Measurements from ENCODE around the gene RELL2.

RELL2 gene

DNA sequence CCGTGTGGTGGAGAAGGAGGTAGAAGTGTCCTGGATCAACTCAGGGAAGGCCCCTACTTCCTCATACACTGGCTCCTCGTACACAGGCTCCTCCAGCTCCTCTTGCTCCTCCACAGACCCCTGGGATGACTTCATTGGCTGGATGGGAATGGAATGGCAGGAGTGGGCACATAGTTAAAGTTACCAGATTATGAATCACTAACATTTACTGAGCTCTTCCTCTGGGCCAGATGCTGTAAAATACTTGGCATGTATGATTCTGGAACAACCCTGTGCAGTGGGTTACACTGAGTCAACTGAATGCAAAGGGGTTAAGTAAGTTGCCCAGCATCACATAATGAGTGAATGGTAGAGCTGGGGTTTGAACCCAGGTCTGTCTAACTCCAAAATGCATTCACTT is 17.5 kb downstream of the RELL2 start:
- H3K9ac ChIP-seq (ENCODE audit: low read length), result no peak overlapping the region
- no peaks in the 10 kb centered on the region for H3K27me3 ChIP-seq (ENCODE audit: control insufficient read depth in 1 of 2, insufficient read depth in 2 of 2, low read length in 2 of 2)
- H3K36me3 ChIP-seq (ENCODE audit: insufficient read depth, low read length), result peaks cover 9% of the 10 kb centered on the region
- H3K4me3 ChIP-seq (ENCODE audit: low read depth in 1 of 2, low read length in 2 of 2), result no peak overlapping the region
- H3K4me1 ChIP-seq (ENCODE audit: insufficient read depth, low read length), result peaks cover 12% of the 10 kb centered on the region
- H3K27ac ChIP-seq (ENCODE audit: low read depth, low read length), result no peak overlapping the region
- no peaks in the 10 kb centered on the region for H3K9me3 ChIP-seq (ENCODE audit: low read length)

DNA sequence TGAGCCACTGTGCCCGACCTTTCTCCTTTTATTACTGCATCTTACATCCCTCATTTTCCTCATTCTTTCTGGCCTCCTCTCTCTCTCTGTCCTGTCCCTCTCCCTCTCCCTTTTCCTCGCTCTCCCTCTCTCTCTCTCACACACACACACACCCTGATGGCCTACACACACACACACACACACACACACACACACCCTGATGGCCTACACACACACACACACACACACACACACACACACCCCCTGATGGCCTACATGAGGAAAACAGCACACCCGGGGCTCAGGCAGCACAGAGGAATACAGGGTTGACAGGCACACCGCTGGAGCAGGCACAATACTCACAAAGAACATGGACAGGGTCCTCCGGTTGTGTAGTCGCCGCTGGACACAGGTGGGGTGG is 18.2 kb downstream of the RELL2 start:
- no peaks in the 10 kb centered on the region for H3K9me3 ChIP-seq (ENCODE audit: low read length)
- H3K4me1 ChIP-seq (ENCODE audit: insufficient read depth, low read length), result peaks cover 8% of the 10 kb centered on the region
- H3K4me3 ChIP-seq (ENCODE audit: low read depth in 1 of 2, low read length in 2 of 2), result no peak overlapping the region
- no peak overlapping the region for H3K27ac ChIP-seq (ENCODE audit: low read depth, low read length)
- H3K27me3 ChIP-seq (ENCODE audit: control insufficient read depth in 1 of 2, insufficient read depth in 2 of 2, low read length in 2 of 2), result no peaks in the 10 kb centered on the region
- no peak overlapping the region for H3K9ac ChIP-seq (ENCODE audit: low read length)
- H3K36me3 ChIP-seq (ENCODE audit: insufficient read depth, low read length), result peaks cover 9% of the 10 kb centered on the region

DNA sequence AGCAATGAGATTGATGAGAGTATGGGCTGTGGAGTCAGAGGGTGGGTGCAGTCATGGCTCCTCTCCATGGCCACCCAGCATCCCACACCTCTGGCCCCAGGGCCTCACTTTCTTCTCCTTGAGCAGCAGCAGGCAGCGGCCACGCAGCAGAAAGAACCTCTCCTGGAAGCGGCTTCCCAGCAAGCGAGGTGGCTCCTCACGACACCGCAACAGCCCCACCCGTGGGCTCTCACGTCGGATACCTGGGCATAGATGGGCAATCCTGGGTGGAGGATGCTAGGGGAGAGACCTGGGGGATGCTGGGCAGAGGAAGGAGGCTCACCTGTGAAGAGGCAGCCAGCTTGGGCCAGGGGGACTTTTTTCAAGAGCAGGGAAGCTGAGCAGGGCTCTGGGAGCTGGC is 19.6 kb downstream of the RELL2 start:
- H3K27ac ChIP-seq (ENCODE audit: low read depth, low read length), result no peak overlapping the region
- H3K27me3 ChIP-seq (ENCODE audit: control insufficient read depth in 1 of 2, insufficient read depth in 2 of 2, low read length in 2 of 2), result no peaks in the 10 kb centered on the region
- H3K9me3 ChIP-seq (ENCODE audit: low read length), result no peaks in the 10 kb centered on the region
- H3K4me1 ChIP-seq (ENCODE audit: insufficient read depth, low read length), result no peaks in the 10 kb centered on the region
- no peak overlapping the region for H3K9ac ChIP-seq (ENCODE audit: low read length)
- no peak overlapping the region for H3K4me3 ChIP-seq (ENCODE audit: low read depth in 1 of 2, low read length in 2 of 2)
- H3K36me3 ChIP-seq (ENCODE audit: insufficient read depth, low read length), result peaks cover 9% of the 10 kb centered on the region

DNA sequence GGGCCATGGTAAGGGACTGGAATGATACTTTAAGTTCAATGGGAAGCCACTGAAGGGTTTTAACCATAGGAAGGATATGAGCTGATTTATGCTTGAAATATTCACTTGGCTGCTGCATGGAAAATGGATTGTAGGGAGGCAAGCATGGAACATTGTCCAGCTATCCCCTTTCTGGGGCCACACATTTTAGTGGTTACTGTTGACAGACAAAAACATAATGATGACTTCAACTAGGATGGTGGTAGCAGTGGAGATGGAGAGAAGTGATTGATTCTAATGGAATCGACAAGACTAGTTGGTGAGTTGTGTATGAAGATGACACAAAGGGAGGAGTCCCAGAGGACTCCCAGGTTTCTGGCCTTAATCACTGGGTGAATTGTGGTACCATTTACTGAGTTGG is 20.6 kb downstream of the RELL2 start:
- Histone ChIP-seq H3K4me1 (ENCODE audit: insufficient read depth, low read length) (no peaks in the 10 kb centered on the region), H3K27ac (ENCODE audit: low read depth, low read length) (no peak overlapping the region), H3K36me3 (ENCODE audit: insufficient read depth, low read length) (peaks cover 9% of the 10 kb centered on the region)

GRCh38 chr5:141657937-141658545 is 21.2 kb downstream of the RELL2 start:
- peaks cover 9% of the 10 kb centered on the region for H3K36me3 ChIP-seq (ENCODE audit: insufficient read depth, low read length)
- H3K9ac ChIP-seq (ENCODE audit: low read length), result no peak overlapping the region
- no peaks in the 10 kb centered on the region for H3K9me3 ChIP-seq (ENCODE audit: low read length)
- no peak overlapping the region for H3K4me3 ChIP-seq (ENCODE audit: low read depth in 1 of 2, low read length in 2 of 2)
- no peaks in the 10 kb centered on the region for H3K4me1 ChIP-seq (ENCODE audit: insufficient read depth, low read length)
- no peak overlapping the region for H3K27ac ChIP-seq (ENCODE audit: low read depth, low read length)
- no peaks in the 10 kb centered on the region for H3K27me3 ChIP-seq (ENCODE audit: control insufficient read depth in 1 of 2, insufficient read depth in 2 of 2, low read length in 2 of 2)

More for the DNA sequence above, 20.6 kb downstream of the RELL2 start:
- Histone ChIP-seq H3K9me3 (ENCODE audit: low read length) (no peaks in the 10 kb centered on the region), H3K9ac (ENCODE audit: low read length) (no peak overlapping the region), H3K27me3 (ENCODE audit: control insufficient read depth in 1 of 2, insufficient read depth in 2 of 2, low read length in 2 of 2) (no peaks in the 10 kb centered on the region), H3K4me3 (ENCODE audit: low read depth in 1 of 2, low read length in 2 of 2) (no peak overlapping the region)

GRCh38 chr5:141662028-141662427 is 25.2 kb downstream of the RELL2 start:
- no peaks in the 10 kb centered on the region for H3K4me1 ChIP-seq (ENCODE audit: insufficient read depth, low read length)
- no peak overlapping the region for H3K9ac ChIP-seq (ENCODE audit: low read length)
- no peaks in the 10 kb centered on the region for H3K9me3 ChIP-seq (ENCODE audit: low read length)
- H3K4me3 ChIP-seq (ENCODE audit: low read depth in 1 of 2, low read length in 2 of 2), result no peak overlapping the region
- H3K36me3 ChIP-seq (ENCODE audit: insufficient read depth, low read length), result no peaks in the 10 kb centered on the region
- H3K27ac ChIP-seq (ENCODE audit: low read depth, low read length), result no peak overlapping the region
- no peaks in the 10 kb centered on the region for H3K27me3 ChIP-seq (ENCODE audit: control insufficient read depth in 1 of 2, insufficient read depth in 2 of 2, low read length in 2 of 2)

- H3K36me3 ChIP-seq (ENCODE audit: insufficient read depth, low read length), result no peaks in the 10 kb centered on the region
Observed at GRCh38 chr5:141663506-141663905, 26.7 kb downstream of the RELL2 start.

DNA sequence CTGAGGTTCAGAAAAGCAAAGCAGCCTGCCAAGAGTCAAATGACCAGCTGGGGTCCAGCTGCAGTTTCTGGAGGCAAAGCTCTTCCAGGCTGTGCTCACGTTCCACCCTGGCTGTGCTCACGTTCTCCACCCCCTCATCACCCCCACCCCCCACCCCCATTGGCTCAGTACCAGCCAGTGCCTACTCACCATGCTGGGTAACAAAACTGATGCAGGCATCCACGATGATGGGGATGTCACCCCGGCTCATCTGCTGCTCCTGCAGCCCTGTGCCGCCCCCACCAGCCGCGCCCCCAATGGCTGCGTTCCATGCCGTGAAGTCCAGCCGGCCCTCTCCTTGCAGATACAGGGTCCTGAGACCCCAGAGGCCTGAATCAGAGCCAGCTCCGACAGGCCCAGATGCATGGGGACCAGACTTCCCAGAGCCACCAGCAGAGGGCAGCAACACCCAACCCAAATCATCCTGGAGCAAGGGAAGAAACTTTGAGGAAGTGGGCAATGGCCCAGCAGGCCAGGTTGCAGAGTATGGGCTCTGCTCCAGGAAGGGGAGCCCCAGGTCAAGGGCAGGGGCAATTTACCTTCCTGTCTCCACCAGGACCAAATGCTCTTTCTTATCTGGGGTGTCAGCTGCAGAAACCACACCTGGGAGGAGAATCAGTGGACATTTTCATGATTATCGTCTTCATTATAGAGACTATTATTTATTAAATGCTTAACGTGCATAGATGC is 28.1 kb downstream of the RELL2 start:
- Histone ChIP-seq H3K36me3 (ENCODE audit: insufficient read depth, low read length) (no peaks in the 10 kb centered on the region), H3K9me3 (ENCODE audit: low read length) (no peaks in the 10 kb centered on the region), H3K4me1 (ENCODE audit: insufficient read depth, low read length) (no peaks in the 10 kb centered on the region), H3K27me3 (ENCODE audit: control insufficient read depth in 1 of 2, insufficient read depth in 2 of 2, low read length in 2 of 2) (no peaks in the 10 kb centered on the region), H3K4me3 (ENCODE audit: low read depth in 1 of 2, low read length in 2 of 2) (no peak overlapping the region), H3K9ac (ENCODE audit: low read length) (no peak overlapping the region), H3K27ac (ENCODE audit: low read depth, low read length) (no peak overlapping the region)

More at GRCh38 chr5:141663506-141663905, 26.7 kb downstream of the RELL2 start:
- Histone ChIP-seq H3K27me3 (ENCODE audit: control insufficient read depth in 1 of 2, insufficient read depth in 2 of 2, low read length in 2 of 2) (no peaks in the 10 kb centered on the region), H3K4me3 (ENCODE audit: low read depth in 1 of 2, low read length in 2 of 2) (no peak overlapping the region), H3K9me3 (ENCODE audit: low read length) (no peaks in the 10 kb centered on the region), H3K4me1 (ENCODE audit: insufficient read depth, low read length) (no peaks in the 10 kb centered on the region), H3K9ac (ENCODE audit: low read length) (no peak overlapping the region), H3K27ac (ENCODE audit: low read depth, low read length) (no peak overlapping the region)

- no peak overlapping the region for H3K27ac ChIP-seq (ENCODE audit: low read depth, low read length)
- no peaks in the 10 kb centered on the region for H3K9me3 ChIP-seq (ENCODE audit: low read length)
- H3K36me3 ChIP-seq (ENCODE audit: insufficient read depth, low read length), result no peaks in the 10 kb centered on the region
- H3K4me3 ChIP-seq (ENCODE audit: low read depth in 1 of 2, low read length in 2 of 2), result no peak overlapping the region
- H3K9ac ChIP-seq (ENCODE audit: low read length), result no peak overlapping the region
- H3K4me1 ChIP-seq (ENCODE audit: insufficient read depth, low read length), result no peaks in the 10 kb centered on the region
- H3K27me3 ChIP-seq (ENCODE audit: control insufficient read depth in 1 of 2, insufficient read depth in 2 of 2, low read length in 2 of 2), result no peaks in the 10 kb centered on the region
Observed at GRCh38 chr5:141665995-141666940, 29.5 kb downstream of the RELL2 start.

- no peaks in the 10 kb centered on the region for H3K27me3 ChIP-seq (ENCODE audit: control insufficient read depth in 1 of 2, insufficient read depth in 2 of 2, low read length in 2 of 2)
- no peak overlapping the region for H3K4me3 ChIP-seq (ENCODE audit: low read depth in 1 of 2, low read length in 2 of 2)
- H3K36me3 ChIP-seq (ENCODE audit: insufficient read depth, low read length), result no peaks in the 10 kb centered on the region
- no peaks in the 10 kb centered on the region for H3K9me3 ChIP-seq (ENCODE audit: low read length)
- H3K9ac ChIP-seq (ENCODE audit: low read length), result no peak overlapping the region
- H3K4me1 ChIP-seq (ENCODE audit: insufficient read depth, low read length), result no peaks in the 10 kb centered on the region
- H3K27ac ChIP-seq (ENCODE audit: low read depth, low read length), result no peak overlapping the region
Observed at GRCh38 chr5:141668601-141669265, 31.9 kb downstream of the RELL2 start.

- H3K4me1 ChIP-seq (ENCODE audit: insufficient read depth, low read length), result no peaks in the 10 kb centered on the region
- H3K27me3 ChIP-seq (ENCODE audit: control insufficient read depth in 1 of 2, insufficient read depth in 2 of 2, low read length in 2 of 2), result no peaks in the 10 kb centered on the region
- H3K9ac ChIP-seq (ENCODE audit: low read length), result no peak overlapping the region
- no peak overlapping the region for H3K27ac ChIP-seq (ENCODE audit: low read depth, low read length)
- H3K36me3 ChIP-seq (ENCODE audit: insufficient read depth, low read length), result no peaks in the 10 kb centered on the region
- no peaks in the 10 kb centered on the region for H3K9me3 ChIP-seq (ENCODE audit: low read length)
- H3K4me3 ChIP-seq (ENCODE audit: low read depth in 1 of 2, low read length in 2 of 2), result no peak overlapping the region
Observed at GRCh38 chr5:141669520-141669919, 32.7 kb downstream of the RELL2 start.

All from muscle layer of colon (tissue), 2 donors.